SK-N-SH (cell line): Measurements from ENCODE around the gene GABRR2. TPM values are rescaled to one million over a fixed set of nuclear protein-coding genes. Genes with fewer than 3 reads are reported as not detected.

Experiments
- CTCF ChIA-PET: fragments of 300-600, 350-600 bp; formaldehyde crosslinking; extraction: SDS; loops from one replicate; lab custom pipeline; 2021; lab: Yijun Ruan, JAX
- POLR2A ChIA-PET: fragments of 350-600 bp; sonication (Branson Sonifier 250); formaldehyde crosslinking; extraction: SDS; loops from one replicate; lab custom pipeline; 2020; ENCODE audit warnings: antibody characterized with exemption, inconsistent platforms; lab: Yijun Ruan, JAX
- DNase-seq: peaks from one replicate; pipeline ENCODE4 v3.0.0; 2012
- H2AFZ ChIP-seq: fragments of 200-600 bp; sonication (generic); 2 replicates; pipeline ENCODE4 v1.8.1; 2016; ENCODE audit warnings: antibody characterized with exemption, mild to moderate bottlenecking, low read depth
- H3F3A ChIP-seq: fragments of 200-600 bp; sonication (generic); replicated peaks from 2 replicates; pipeline ENCODE3; 2016; ENCODE audit warnings: antibody characterized with exemption, mild to moderate bottlenecking; ENCODE audit not compliant: insufficient read depth
- H3K27ac ChIP-seq, 2 experiments: fragments of 200-500 bp in 1 of 2; fragments of 200-600 bp in 1 of 2; sonication (Bioruptor generic) in 1 of 2; sonication (generic), shearing (Covaris generic) in 1 of 2; 2 replicates each; pipeline versions ENCODE4 v1.5.1 to v1.6.1; 2014 to 2016; ENCODE audit warnings: low read depth in 2 of 2, inconsistent platforms in 1 of 2, low read length in 1 of 2, mild to moderate bottlenecking in 1 of 2, mixed read lengths in 1 of 2
- H3K27me3 ChIP-seq: fragments of 200-600 bp; sonication (generic), shearing (Covaris generic); 2 replicates; pipeline ENCODE4 v1.6.1; 2016; ENCODE audit warnings: mixed run types; ENCODE audit not compliant: insufficient read depth
- H3K36me3 ChIP-seq, 2 experiments: fragments of 200-500 bp in 1 of 2; fragments of 200-600 bp in 1 of 2; sonication (Bioruptor generic) in 1 of 2; sonication (generic) in 1 of 2; replicated peaks in 1 of 2; 2 replicates each; pipeline versions ENCODE3 to v1.5.1; 2014 to 2016; ENCODE audit warnings: low read length in 1 of 2, mild to moderate bottlenecking in 1 of 2; ENCODE audit not compliant: insufficient read depth in 2 of 2, control insufficient read depth in 1 of 2
- H3K4me1 ChIP-seq, 2 experiments: fragments of 200-500 bp in 1 of 2; fragments of 200-600 bp in 1 of 2; sonication (Bioruptor generic) in 1 of 2; sonication (generic), shearing (Covaris generic) in 1 of 2; 2 replicates each; pipeline versions ENCODE4 v1.5.1 to v1.6.1; 2014 to 2016; ENCODE audit warnings: low read depth in 1 of 2, low read length in 1 of 2, mixed run types in 1 of 2; ENCODE audit not compliant: insufficient read depth in 2 of 2, control insufficient read depth in 1 of 2
- H3K4me2 ChIP-seq: fragments of 200-600 bp; sonication (generic), shearing (Covaris generic); 2 replicates; pipeline ENCODE4 v1.6.1; 2017; ENCODE audit warnings: mixed run types
- H3K4me3 ChIP-seq, 2 experiments: fragments of 200-500 bp in 1 of 2; fragments of 200-600 bp in 1 of 2; sonication (Bioruptor generic) in 1 of 2; sonication (generic), shearing (Covaris generic) in 1 of 2; 2 replicates each; pipeline versions ENCODE4 v1.5.1 to v1.8.1; 2014 to 2016; ENCODE audit warnings: low read depth in 2 of 2, inconsistent platforms in 1 of 2, low read length in 1 of 2, mild to moderate bottlenecking in 1 of 2, mixed read lengths in 1 of 2, moderate library complexity in 1 of 2
- H3K79me2 ChIP-seq: fragments of 200-600 bp; sonication (generic); 2 replicates; pipeline ENCODE4 v1.8.1; 2017; ENCODE audit warnings: mild to moderate bottlenecking; ENCODE audit not compliant: insufficient read depth
- H3K9ac ChIP-seq: fragments of 200-600 bp; sonication (generic); 2 replicates; pipeline ENCODE4 v1.6.1; 2017; ENCODE audit warnings: mixed run types
- H3K9me2 ChIP-seq: fragments of 200-600 bp; sonication (generic); 2 replicates; pipeline ENCODE4 v1.6.1; 2017; ENCODE audit warnings: mixed run types
- H3K9me3 ChIP-seq: fragments of 200-600 bp; sonication (generic); 2 replicates; pipeline ENCODE4 v1.6.1; 2017; ENCODE audit warnings: mixed run types, mild to moderate bottlenecking, moderate library complexity
- H4K20me1 ChIP-seq: fragments of 200-600 bp; sonication (generic); 2 replicates; pipeline ENCODE4 v1.6.1; 2017; ENCODE audit warnings: mild to moderate bottlenecking, mixed run types; ENCODE audit not compliant: insufficient read depth
- EZH2phosphoT487 ChIP-seq: fragments of 200-600 bp; sonication (generic); IDR thresholded peaks from 2 replicates; pipeline ENCODE4 v1.6.1; 2017; ENCODE audit warnings: low read depth, mixed run types, mild to moderate bottlenecking, antibody characterized with exemption, moderate library complexity, borderline replicate concordance
- FOXM1 ChIP-seq: IDR thresholded peaks from 2 replicates; pipeline ENCODE4 v1.4.0; 2012; ENCODE audit warnings: low read depth, mild to moderate bottlenecking
- JUND ChIP-seq: IDR thresholded peaks from 2 replicates; pipeline ENCODE4 v1.4.0; 2012
- MAX ChIP-seq: IDR thresholded peaks from 2 replicates; pipeline ENCODE4 v1.4.0; 2012; ENCODE audit warnings: low read depth
- MEF2A ChIP-seq: IDR thresholded peaks from 2 replicates; pipeline ENCODE4 v1.4.0; 2012; ENCODE audit warnings: low read depth, borderline replicate concordance
- NFIC ChIP-seq: IDR thresholded peaks from 2 replicates; pipeline ENCODE4 v1.4.0; 2012; ENCODE audit warnings: borderline replicate concordance
- RAD21 ChIP-seq: IDR thresholded peaks from 2 replicates; pipeline ENCODE4 v1.6.1; 2012; ENCODE audit warnings: mild to moderate bottlenecking, low read length
- REST ChIP-seq: IDR thresholded peaks from 2 replicates; pipeline ENCODE4 v1.6.1; 2012; ENCODE audit warnings: mild to moderate bottlenecking, low read depth, low read length, moderate library complexity
- RXRA ChIP-seq: IDR thresholded peaks from 2 replicates; pipeline ENCODE4 v1.4.0; 2012; ENCODE audit warnings: low read depth, mild to moderate bottlenecking, borderline replicate concordance
- SMC3 ChIP-seq: IDR thresholded peaks from 2 replicates; pipeline ENCODE4 v1.6.1; 2012; ENCODE audit warnings: low read depth, low read length, improper control_type of control experiment
- TAF1 ChIP-seq: IDR thresholded peaks from 2 replicates; pipeline ENCODE4 v1.6.1; 2012; ENCODE audit warnings: low read depth, mild to moderate bottlenecking, low read length, moderate library complexity, borderline replicate concordance
- TCF12 ChIP-seq: IDR thresholded peaks from 2 replicates; pipeline ENCODE4 v1.4.0; 2012
- TEAD4 ChIP-seq: IDR thresholded peaks from 2 replicates; pipeline ENCODE4 v1.4.0; 2012; ENCODE audit warnings: mild to moderate bottlenecking, borderline replicate concordance; ENCODE audit not compliant: insufficient read depth
- whole genome bisulfite sequencing: methylation state at CpG from one replicate; pipeline ENCODE4 v1.1.6; 2017; ENCODE audit warnings: low lambda C conversion rate; 5-methylcytosine and 5-hydroxymethylcytosine counted together
- polyA plus RNA-seq, 3 experiments: library from polyadenylated mRNA; depleted of rRNA; stranded (reverse); fragments of >200 nt; gene quantifications; 2 replicates each; pipeline ENCODE4 v1.2.3, GENCODE V29; 2012
- TF ChIP-seq, protein P1 (sequence below): fragments of 200-600 bp; sonication (generic); IDR thresholded peaks from 2 replicates; pipeline ENCODE4 v1.6.1; 2017; ENCODE audit warnings: antibody characterized with exemption, mild to moderate bottlenecking, moderate library complexity
- TF ChIP-seq, protein P2 (sequence below): fragments of 150-350 bp; IDR thresholded peaks from 2 replicates; pipeline ENCODE4 v1.6.1; 2016; ENCODE audit warnings: mild to moderate bottlenecking, low read depth, low read length
- TF ChIP-seq, protein P3 (sequence below): IDR thresholded peaks from 2 replicates; pipeline ENCODE4 v1.4.0; 2012; ENCODE audit warnings: low read depth, borderline replicate concordance

GABRR2 gene
- polyA plus RNA-seq, 1 of the 3 experiments (the other 2 are of a cell fraction) = 0.18 TPM

- H3K79me2 ChIP-seq = no peaks in the 10 kb centered on the region
- CTCF ChIA-PET = no interaction called here
- H3K9me2 ChIP-seq = no peaks in the 10 kb centered on the region
- POLR2A ChIA-PET = no interaction called here
- H3K9me3 ChIP-seq = no peaks in the 10 kb centered on the region
- peaks cover 0 to 5% of the 10 kb centered on the region in 2 experiments; a peak in 1 of 4 replicates for H3K4me1 ChIP-seq
- H3K4me2 ChIP-seq = no peak overlapping the region
- TF ChIP-seq RXRA (no peak), FOXM1 (no peak), TEAD4 (no peak), TCF12 (no peak), EZH2phosphoT487 (no peak), JUND (no peak), MEF2A (no peak), MAX (no peak), TAF1 (no peak), REST (no peak), RAD21 (no peak), SMC3 (no peak), NFIC (no peak)
- TF ChIP-seq, protein P1, sequence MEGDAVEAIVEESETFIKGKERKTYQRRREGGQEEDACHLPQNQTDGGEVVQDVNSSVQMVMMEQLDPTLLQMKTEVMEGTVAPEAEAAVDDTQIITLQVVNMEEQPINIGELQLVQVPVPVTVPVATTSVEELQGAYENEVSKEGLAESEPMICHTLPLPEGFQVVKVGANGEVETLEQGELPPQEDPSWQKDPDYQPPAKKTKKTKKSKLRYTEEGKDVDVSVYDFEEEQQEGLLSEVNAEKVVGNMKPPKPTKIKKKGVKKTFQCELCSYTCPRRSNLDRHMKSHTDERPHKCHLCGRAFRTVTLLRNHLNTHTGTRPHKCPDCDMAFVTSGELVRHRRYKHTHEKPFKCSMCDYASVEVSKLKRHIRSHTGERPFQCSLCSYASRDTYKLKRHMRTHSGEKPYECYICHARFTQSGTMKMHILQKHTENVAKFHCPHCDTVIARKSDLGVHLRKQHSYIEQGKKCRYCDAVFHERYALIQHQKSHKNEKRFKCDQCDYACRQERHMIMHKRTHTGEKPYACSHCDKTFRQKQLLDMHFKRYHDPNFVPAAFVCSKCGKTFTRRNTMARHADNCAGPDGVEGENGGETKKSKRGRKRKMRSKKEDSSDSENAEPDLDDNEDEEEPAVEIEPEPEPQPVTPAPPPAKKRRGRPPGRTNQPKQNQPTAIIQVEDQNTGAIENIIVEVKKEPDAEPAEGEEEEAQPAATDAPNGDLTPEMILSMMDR = no peak
- TF ChIP-seq, protein P2, sequence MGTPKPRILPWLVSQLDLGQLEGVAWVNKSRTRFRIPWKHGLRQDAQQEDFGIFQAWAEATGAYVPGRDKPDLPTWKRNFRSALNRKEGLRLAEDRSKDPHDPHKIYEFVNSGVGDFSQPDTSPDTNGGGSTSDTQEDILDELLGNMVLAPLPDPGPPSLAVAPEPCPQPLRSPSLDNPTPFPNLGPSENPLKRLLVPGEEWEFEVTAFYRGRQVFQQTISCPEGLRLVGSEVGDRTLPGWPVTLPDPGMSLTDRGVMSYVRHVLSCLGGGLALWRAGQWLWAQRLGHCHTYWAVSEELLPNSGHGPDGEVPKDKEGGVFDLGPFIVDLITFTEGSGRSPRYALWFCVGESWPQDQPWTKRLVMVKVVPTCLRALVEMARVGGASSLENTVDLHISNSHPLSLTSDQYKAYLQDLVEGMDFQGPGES = no peak
- TF ChIP-seq, protein P3, sequence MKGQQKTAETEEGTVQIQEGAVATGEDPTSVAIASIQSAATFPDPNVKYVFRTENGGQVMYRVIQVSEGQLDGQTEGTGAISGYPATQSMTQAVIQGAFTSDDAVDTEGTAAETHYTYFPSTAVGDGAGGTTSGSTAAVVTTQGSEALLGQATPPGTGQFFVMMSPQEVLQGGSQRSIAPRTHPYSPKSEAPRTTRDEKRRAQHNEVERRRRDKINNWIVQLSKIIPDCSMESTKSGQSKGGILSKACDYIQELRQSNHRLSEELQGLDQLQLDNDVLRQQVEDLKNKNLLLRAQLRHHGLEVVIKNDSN = no peak
- H3K27me3 ChIP-seq = no peaks in the 10 kb centered on the region
- no peaks in the 10 kb centered on the region for H3F3A ChIP-seq
- H4K20me1 ChIP-seq = no peaks in the 10 kb centered on the region
- H3K27ac ChIP-seq = no peak overlapping the region; a peak in 1 of 4 replicates
- no peak for DNase-seq
- no peak overlapping the region for H3K4me3 ChIP-seq
- H2AFZ ChIP-seq = no peak overlapping the region
- H3K36me3 ChIP-seq = no peaks in the 10 kb centered on the region
- 78% methylated on average over 1 of the region's 3 CpGs for WGBS
- H3K9ac ChIP-seq = no peak overlapping the region
Observed at GRCh38 chr6:89273816-89274215, 41.3 kb downstream of the GABRR2 start.
